ENCODE data around the gene SERPINE3. TPM values are rescaled to one million over a fixed set of nuclear protein-coding genes. Genes with fewer than 3 reads are reported as not detected.

The SERPINE3 gene
- total RNA-seq: not detected

- ATAC-seq (no peak), DNase-seq (no peak)
- CTCF ChIA-PET: no interaction called here
- Mint-ChIP-seq H3K27ac (no peak within 1 kb of the TSS), H3K36me3 (no peaks in the 10 kb centered on the region), H3K27me3 (peaks cover 4% of the 10 kb centered on the region), H3K9me3 (ENCODE audit: low read depth) (no peaks in the 10 kb centered on the region), H3K4me1 (peaks cover 8% of the 10 kb centered on the region), H3K4me3 (no peak within 1 kb of the TSS)
Measured at GRCh38 chr13:51339354-51339753, at the start of gene SERPINE3. SERPINE3 (plus strand) TSS chr13:51339691; CDS start chr13:51341092, 1,401 bp downstream.

DNA sequence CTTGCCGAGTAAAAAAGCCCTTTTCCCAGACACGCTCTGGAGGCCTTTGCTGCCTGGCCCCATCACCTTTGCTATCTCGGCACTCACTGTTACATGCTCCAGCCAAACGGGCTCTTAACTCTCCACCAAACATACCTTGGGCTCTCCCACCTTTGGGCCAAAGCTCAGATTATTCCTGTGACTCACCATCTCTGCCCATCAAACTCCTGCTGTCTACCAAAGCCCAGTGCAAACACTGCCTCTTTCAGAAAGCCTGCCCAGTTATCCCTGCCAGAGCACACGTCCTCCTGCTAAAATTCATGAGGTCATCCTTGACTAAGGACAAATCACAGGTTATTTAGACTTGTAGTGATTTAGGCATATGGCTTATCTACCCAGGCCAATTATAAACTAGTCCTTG lies 48.1 kb upstream of the SERPINE3 start:
- Mint-ChIP-seq H3K27me3 (peaks cover 3% of the 10 kb centered on the region), H3K27ac (no peak overlapping the region), H3K36me3 (no peaks in the 10 kb centered on the region), H3K4me1 (peaks cover 2% of the 10 kb centered on the region), H3K4me3 (no peak overlapping the region), H3K9me3 (ENCODE audit: low read depth) (no peaks in the 10 kb centered on the region)
- DNase-seq: no peak
- CTCF ChIA-PET: interaction anchor here (1.8 kb wide), 1 partner anchor 9 kb away, joined by 4 read pairs; no protein-coding TSS in a partner anchor
- no peak for ATAC-seq

GRCh38 chr13:51292000-51292565 lies 47.4 kb upstream of the SERPINE3 start:
- no peaks in the 10 kb centered on the region for H3K4me1 Mint-ChIP-seq
- ATAC-seq: no peak

GRCh38 chr13:51297556-51297955 lies 41.9 kb upstream of the SERPINE3 start:
- no peak for DNase-seq
- no peak overlapping the region for H3K4me3 Mint-ChIP-seq

More at GRCh38 chr13:51292000-51292565, 47.4 kb upstream of the SERPINE3 start:
- H3K27ac Mint-ChIP-seq: no peak overlapping the region
- H3K27me3 Mint-ChIP-seq: peaks cover 3% of the 10 kb centered on the region
- H3K36me3 Mint-ChIP-seq: no peaks in the 10 kb centered on the region
- no peak overlapping the region for H3K4me3 Mint-ChIP-seq
- CTCF ChIA-PET: interaction anchor here (1.8 kb wide), 1 partner anchor 10 kb away, joined by 4 read pairs; no protein-coding TSS in a partner anchor
- DNase-seq: no peak
- H3K9me3 Mint-ChIP-seq (ENCODE audit: low read depth): no peaks in the 10 kb centered on the region

GRCh38 chr13:51298812-51299211 lies 40.7 kb upstream of the SERPINE3 start:
- H3K4me1 Mint-ChIP-seq: no peaks in the 10 kb centered on the region
- DNase-seq (no peak), ATAC-seq (no peak)
- no peaks in the 10 kb centered on the region for H3K9me3 Mint-ChIP-seq (ENCODE audit: low read depth)
- CTCF ChIA-PET: interaction anchor here (2.1 kb wide), 1 partner anchor 12 kb away, joined by 6 read pairs; no protein-coding TSS in a partner anchor
- no peak overlapping the region for H3K4me3 Mint-ChIP-seq
- H3K27ac Mint-ChIP-seq: no peak overlapping the region
- no peaks in the 10 kb centered on the region for H3K36me3 Mint-ChIP-seq
- no peaks in the 10 kb centered on the region for H3K27me3 Mint-ChIP-seq

More at GRCh38 chr13:51297556-51297955, 41.9 kb upstream of the SERPINE3 start:
- Mint-ChIP-seq H3K4me1 (no peaks in the 10 kb centered on the region), H3K27me3 (no peaks in the 10 kb centered on the region), H3K27ac (no peak overlapping the region), H3K36me3 (no peaks in the 10 kb centered on the region), H3K9me3 (ENCODE audit: low read depth) (no peaks in the 10 kb centered on the region)
- CTCF ChIA-PET: interaction anchor here (1.2 to 2.1 kb wide), 2 partner anchors 11 to 172 kb away, joined by 3 to 6 read pairs; no protein-coding TSS in a partner anchor
- ATAC-seq: no peak

DNA sequence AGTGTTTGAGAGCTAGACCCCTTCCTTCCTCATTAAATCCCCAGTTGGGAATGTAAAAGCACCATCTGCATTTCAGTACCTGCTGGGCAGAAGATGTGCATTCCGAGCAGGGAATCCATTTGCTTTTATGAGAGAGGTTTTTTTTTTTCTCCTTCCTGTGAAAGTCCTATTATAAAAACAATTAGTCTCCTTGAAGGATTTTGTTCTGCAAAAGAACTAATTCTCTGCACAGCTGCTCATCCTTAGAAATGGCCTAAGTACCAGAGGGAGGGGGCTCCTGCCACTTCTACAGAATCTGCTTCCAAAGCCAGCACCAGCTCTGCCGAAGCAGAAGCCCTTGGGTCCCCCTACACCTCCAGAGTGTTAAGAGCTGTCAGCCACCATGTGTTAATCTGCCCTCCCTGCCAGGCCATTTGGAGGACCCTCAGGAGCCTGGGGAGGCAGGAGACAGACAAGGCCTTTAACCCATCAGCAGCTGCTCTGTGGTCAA lies 36.4 kb upstream of the SERPINE3 start:
- Mint-ChIP-seq H3K27me3 (no peaks in the 10 kb centered on the region), H3K4me3 (no peak overlapping the region), H3K4me1 (no peaks in the 10 kb centered on the region), H3K36me3 (no peaks in the 10 kb centered on the region), H3K9me3 (ENCODE audit: low read depth) (no peaks in the 10 kb centered on the region), H3K27ac (no peak overlapping the region)
- DNase-seq (no peak), ATAC-seq (no peak)
- CTCF ChIA-PET: no interaction called here

DNA sequence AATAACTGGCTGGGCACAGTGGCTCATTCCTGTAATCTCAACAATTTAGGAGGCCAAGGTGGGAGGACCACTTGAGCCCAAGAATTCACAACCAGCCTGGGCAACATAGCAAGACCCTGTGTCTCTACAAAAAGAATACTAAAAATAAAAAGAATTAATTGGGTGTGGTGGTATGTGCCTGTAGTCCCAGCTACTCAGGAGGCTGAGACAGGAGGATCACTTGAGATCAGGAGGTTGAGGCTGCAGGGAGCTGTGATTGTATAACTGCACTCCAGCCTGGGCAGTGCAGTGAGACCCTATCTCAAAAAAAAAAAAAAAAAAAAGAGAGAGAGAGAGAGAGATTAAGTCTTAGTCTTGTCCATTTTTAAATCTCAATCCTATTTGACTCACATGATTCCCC lies 35.6 kb upstream of the SERPINE3 start:
- Mint-ChIP-seq H3K4me3 (no peak overlapping the region), H3K27me3 (peaks cover 4% of the 10 kb centered on the region), H3K36me3 (no peaks in the 10 kb centered on the region), H3K27ac (no peak overlapping the region), H3K4me1 (no peaks in the 10 kb centered on the region), H3K9me3 (ENCODE audit: low read depth) (no peaks in the 10 kb centered on the region)
- no peak for ATAC-seq
- CTCF ChIA-PET: no interaction called here
- no peak for DNase-seq

DNA sequence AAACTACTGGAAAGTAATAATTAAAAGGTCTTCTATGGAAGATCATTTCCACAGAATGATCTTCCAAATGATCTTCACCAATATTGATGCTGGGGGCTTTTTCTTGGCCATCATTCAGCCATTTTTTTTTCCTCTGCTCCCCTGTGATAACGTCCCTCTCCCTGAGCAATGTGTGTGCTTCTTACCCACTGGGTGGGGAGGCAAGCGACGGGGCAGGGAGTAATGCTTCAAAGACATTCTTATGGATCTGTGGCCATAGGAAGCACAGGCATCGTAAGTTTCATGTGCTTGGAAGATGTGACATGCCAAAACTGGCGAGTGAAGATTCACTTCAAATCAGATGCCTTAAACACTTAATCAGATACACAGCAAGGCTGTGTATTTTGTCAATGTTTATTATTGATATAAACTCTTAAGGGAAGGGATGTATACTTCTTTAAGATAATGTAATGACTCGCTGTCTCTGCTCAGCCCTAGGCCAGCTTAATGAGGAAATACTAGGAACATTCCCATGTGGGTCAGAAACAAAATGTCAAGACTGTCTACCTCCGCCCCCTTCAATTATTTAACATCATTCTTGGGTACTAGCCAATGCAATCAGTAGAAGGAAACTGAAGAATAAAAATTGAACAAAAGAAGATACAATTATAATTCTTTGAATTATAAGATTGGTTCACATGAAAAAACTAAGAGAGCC lies 34.1 kb upstream of the SERPINE3 start:
- ATAC-seq (no peak), DNase-seq (no peak)
- CTCF ChIA-PET: interaction anchor here (1.1 kb wide), 1 partner anchor 19 kb away, joined by 4 read pairs; no protein-coding TSS in a partner anchor
- Mint-ChIP-seq H3K9me3 (ENCODE audit: low read depth) (no peaks in the 10 kb centered on the region), H3K4me3 (no peak overlapping the region), H3K4me1 (no peaks in the 10 kb centered on the region), H3K27me3 (peaks cover 4% of the 10 kb centered on the region), H3K27ac (no peak overlapping the region), H3K36me3 (no peaks in the 10 kb centered on the region)

DNA sequence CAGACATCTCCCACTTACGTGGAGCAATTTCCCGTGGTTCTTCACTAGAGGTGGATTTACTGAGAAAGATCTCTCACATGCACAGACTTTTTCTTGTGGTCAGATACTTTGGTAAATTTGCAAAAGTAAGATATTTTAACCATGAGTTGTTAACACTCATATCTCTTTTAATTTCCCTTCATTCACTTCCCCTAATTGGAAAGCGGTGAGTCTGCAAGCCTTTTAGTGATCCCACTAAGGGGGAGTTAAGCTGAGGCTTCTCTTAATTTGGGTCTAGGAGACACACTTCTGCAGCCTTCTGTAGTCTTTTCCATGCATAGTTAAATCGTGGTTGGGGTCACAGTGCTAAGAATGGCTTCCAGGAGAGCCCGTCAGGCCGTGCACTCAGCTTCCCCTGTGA lies 30.7 kb upstream of the SERPINE3 start:
- DNase-seq (no peak), ATAC-seq (no peak)
- H3K4me1 Mint-ChIP-seq: no peaks in the 10 kb centered on the region
- H3K36me3 Mint-ChIP-seq: no peaks in the 10 kb centered on the region
- peaks cover 17% of the 10 kb centered on the region for H3K27me3 Mint-ChIP-seq
- CTCF ChIA-PET: no interaction called here
- no peak overlapping the region for H3K4me3 Mint-ChIP-seq
- H3K9me3 Mint-ChIP-seq (ENCODE audit: low read depth): no peaks in the 10 kb centered on the region
- no peak overlapping the region for H3K27ac Mint-ChIP-seq

- no peak for DNase-seq
- ATAC-seq: no peak
- CTCF ChIA-PET: interaction anchor here (0.7 to 1.3 kb wide), 2 partner anchors 25 to 387 kb away, joined by 3 to 4 read pairs; no protein-coding TSS in a partner anchor
Measured at GRCh38 chr13:51311231-51311630, 28.3 kb upstream of the SERPINE3 start.

GRCh38 chr13:51311957-51312520 lies 27.5 kb upstream of the SERPINE3 start:
- DNase-seq (no peak), ATAC-seq (no peak)
- Mint-ChIP-seq H3K27ac (no peak overlapping the region), H3K9me3 (ENCODE audit: low read depth) (no peaks in the 10 kb centered on the region), H3K4me1 (no peaks in the 10 kb centered on the region), H3K4me3 (no peak overlapping the region), H3K36me3 (no peaks in the 10 kb centered on the region), H3K27me3 (peaks cover 17% of the 10 kb centered on the region)
- CTCF ChIA-PET: interaction anchor here (0.7 kb wide), 1 partner anchor 386 kb away, joined by 3 read pairs; no protein-coding TSS in a partner anchor

More at GRCh38 chr13:51311231-51311630, 28.3 kb upstream of the SERPINE3 start:
- no peaks in the 10 kb centered on the region for H3K36me3 Mint-ChIP-seq
- H3K27me3 Mint-ChIP-seq: peaks cover 17% of the 10 kb centered on the region
- no peaks in the 10 kb centered on the region for H3K4me1 Mint-ChIP-seq
- no peaks in the 10 kb centered on the region for H3K9me3 Mint-ChIP-seq (ENCODE audit: low read depth)
- no peak overlapping the region for H3K4me3 Mint-ChIP-seq
- H3K27ac Mint-ChIP-seq: no peak overlapping the region

GRCh38 chr13:51313619-51314018 lies 25.9 kb upstream of the SERPINE3 start:
- ATAC-seq: no peak
- Mint-ChIP-seq H3K27ac (no peak overlapping the region), H3K9me3 (ENCODE audit: low read depth) (no peaks in the 10 kb centered on the region), H3K4me3 (no peak overlapping the region), H3K36me3 (no peaks in the 10 kb centered on the region), H3K4me1 (no peaks in the 10 kb centered on the region), H3K27me3 (peaks cover 16% of the 10 kb centered on the region)
- no peak for DNase-seq
- CTCF ChIA-PET: no interaction called here

GRCh38 chr13:51317262-51317661 lies 22.2 kb upstream of the SERPINE3 start:
- Mint-ChIP-seq H3K36me3 (no peaks in the 10 kb centered on the region), H3K4me1 (no peaks in the 10 kb centered on the region), H3K4me3 (no peak overlapping the region), H3K9me3 (ENCODE audit: low read depth) (no peaks in the 10 kb centered on the region), H3K27ac (no peak overlapping the region), H3K27me3 (peaks cover 5% of the 10 kb centered on the region)
- no peak for ATAC-seq
- CTCF ChIA-PET: interaction anchor here (1.4 kb wide), 1 partner anchor 31 kb away, joined by 5 read pairs; no protein-coding TSS in a partner anchor
- no peak for DNase-seq

Measured in activated CD8-positive, alpha-beta memory T cell treated with anti-CD3 and anti-CD28 coated beads, Interleukin-2, amount 10 ng/mL, durations not matched to agents 7 days and 5 days (primary cell).